GM23248 (cell line): ENCODE data around the gene CAMKMT. TPM values are rescaled to one million over a fixed set of nuclear protein-coding genes. Genes with fewer than 3 reads are reported as not detected.

Experiments used
- DNase-seq: peaks from one replicate; pipeline ENCODE4 v3.0.0-alpha.2; 2015
- H2AFZ ChIP-seq: fragments of 200-600 bp; sonication (generic); 2 replicates; pipeline ENCODE4 v1.6.1; 2016; ENCODE audit warnings: antibody characterized with exemption
- H3F3A ChIP-seq: fragments of 200-600 bp; sonication (generic); 2 replicates; pipeline ENCODE4 v1.6.1; 2016; ENCODE audit warnings: mild to moderate bottlenecking, antibody characterized with exemption, mixed run types; ENCODE audit not compliant: insufficient read depth
- H3K27ac ChIP-seq: fragments of 200-600 bp; sonication (generic); 2 replicates; pipeline ENCODE4 v1.5.1; 2016; ENCODE audit warnings: mild to moderate bottlenecking
- H3K27me3 ChIP-seq: fragments of 200-600 bp; sonication (generic); replicated peaks from 2 replicates; pipeline ENCODE4 v1.6.1; 2016; ENCODE audit warnings: mild to moderate bottlenecking; ENCODE audit not compliant: insufficient read depth
- H3K36me3 ChIP-seq: fragments of 200-600 bp; sonication (generic); 2 replicates; pipeline ENCODE4 v1.6.1; 2016; ENCODE audit warnings: low read depth, mild to moderate bottlenecking
- H3K4me1 ChIP-seq: fragments of 200-600 bp; sonication (generic); 2 replicates; pipeline ENCODE4 v1.6.1; 2016; ENCODE audit warnings: mild to moderate bottlenecking; ENCODE audit not compliant: insufficient read depth
- H3K4me2 ChIP-seq: fragments of 200-600 bp; sonication (generic); one replicate; pipeline ENCODE4 v1.6.1; 2016; ENCODE audit warnings: mild to moderate bottlenecking; ENCODE audit not compliant: unreplicated experiment
- H3K4me3 ChIP-seq: fragments of 200-600 bp; sonication (generic); 2 replicates; pipeline ENCODE4 v1.5.1; 2016; ENCODE audit warnings: mild to moderate bottlenecking
- H3K79me2 ChIP-seq: fragments of 200-600 bp; sonication (generic); 2 replicates; pipeline ENCODE4 v1.6.1; 2016; ENCODE audit warnings: mild to moderate bottlenecking; ENCODE audit not compliant: insufficient read depth
- H3K9ac ChIP-seq: fragments of 200-600 bp; sonication (generic); 2 replicates; pipeline ENCODE4 v1.6.1; 2016; ENCODE audit warnings: mild to moderate bottlenecking
- H3K9me2 ChIP-seq: fragments of 200-600 bp; sonication (generic); 2 replicates; pipeline ENCODE4 v1.6.1; 2016; ENCODE audit warnings: mixed run types, mild to moderate bottlenecking, moderate library complexity; ENCODE audit not compliant: insufficient read depth
- H3K9me3 ChIP-seq: fragments of 200-600 bp; sonication (generic); one replicate; pipeline ENCODE4 v1.6.1; 2017; ENCODE audit warnings: low read depth
- H4K20me1 ChIP-seq: fragments of 200-600 bp; sonication (generic); 2 replicates; pipeline ENCODE4 v1.6.0; 2016; ENCODE audit not compliant: insufficient read depth
- EZH2 ChIP-seq: fragments of 200-600 bp; sonication (generic); IDR thresholded peaks from 2 replicates; pipeline ENCODE4 v1.6.1; 2018; ENCODE audit warnings: antibody characterized with exemption, mild to moderate bottlenecking; ENCODE audit not compliant: insufficient read depth, poor library complexity, severe bottlenecking
- EZH2phosphoT487 ChIP-seq: fragments of 200-600 bp; sonication (generic); IDR thresholded peaks from 2 replicates; pipeline ENCODE4 v1.6.1; 2018; ENCODE audit warnings: antibody characterized with exemption, moderate library complexity, mild to moderate bottlenecking, low read depth; ENCODE audit not compliant: insufficient read depth
- WGBS, 2 experiments: methylation state at CpG; one replicate each; pipeline ENCODE4 v1.1.6; 2015 to 2017; ENCODE audit warnings: low lambda C conversion rate in 2 of 2, low coverage in 1 of 2; ENCODE audit errors: missing lambda C conversion rate in 2 of 2; 5-methylcytosine and 5-hydroxymethylcytosine counted together
- in situ Hi-C: fragments of 300-500 bp; cut with MboI; formaldehyde crosslinking; loops from 2 replicates; pipeline ENCODE4 v1.15.0; 2020
- polyA plus RNA-seq: library from polyadenylated mRNA; unstranded; fragments of >200 nt; fragmentation: Nextera tagmentation; extraction: Ambion mirVana; gene quantifications from 2 replicates; pipeline ENCODE4 v1.2.1, GENCODE V29; 2016
- total RNA-seq: library from RNA; depleted of rRNA; stranded (reverse); fragments of >200 nt; shearing (Covaris generic); gene quantifications from 2 replicates; pipeline ENCODE4 v1.2.3, GENCODE V29; 2014

The CAMKMT gene
- total and polyA plus RNA-seq, 2 experiments from 2014 or later: 3.1 to 6.9 TPM

DNA sequence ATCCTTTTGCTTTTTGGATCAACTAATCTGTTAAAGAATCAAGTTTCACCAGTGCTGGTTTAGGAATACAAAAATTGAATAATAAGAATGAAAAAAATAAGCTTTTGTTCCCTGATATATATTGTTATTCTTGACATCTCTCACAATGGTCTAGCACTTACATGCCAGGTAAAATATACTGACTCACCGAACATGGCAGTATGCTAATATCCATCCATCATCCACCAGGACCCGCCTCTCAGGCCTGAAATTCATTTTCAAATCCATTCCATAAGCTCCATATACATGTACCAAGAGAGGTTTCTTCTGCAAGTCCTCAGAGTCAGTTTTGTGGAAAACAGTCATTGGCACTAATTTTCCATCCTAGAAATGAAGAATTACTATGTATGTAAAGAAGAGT is 33.0 kb upstream of the CAMKMT start:
- Histone ChIP-seq H3K9me2 (no peaks in the 10 kb centered on the region), H2AFZ (no peak overlapping the region), H3K9ac (no peak overlapping the region), H3K4me3 (no peak overlapping the region), H3K4me1 (peaks cover 17% of the 10 kb centered on the region), H4K20me1 (no peaks in the 10 kb centered on the region), H3K4me2 (no peak overlapping the region), H3K79me2 (no peaks in the 10 kb centered on the region), H3K9me3 (no peaks in the 10 kb centered on the region), H3F3A (peaks cover 15% of the 10 kb centered on the region), H3K36me3 (peaks cover 28% of the 10 kb centered on the region), H3K27ac (no peak overlapping the region), H3K27me3 (no peaks in the 10 kb centered on the region)
- in situ Hi-C loops: no loop called here
- no peak for DNase-seq
- TF ChIP-seq EZH2 (no peak), EZH2phosphoT487 (no peak)
- WGBS, 2 experiments: 84 to 89% methylated on average over 2 of the region's 2 CpGs

DNA sequence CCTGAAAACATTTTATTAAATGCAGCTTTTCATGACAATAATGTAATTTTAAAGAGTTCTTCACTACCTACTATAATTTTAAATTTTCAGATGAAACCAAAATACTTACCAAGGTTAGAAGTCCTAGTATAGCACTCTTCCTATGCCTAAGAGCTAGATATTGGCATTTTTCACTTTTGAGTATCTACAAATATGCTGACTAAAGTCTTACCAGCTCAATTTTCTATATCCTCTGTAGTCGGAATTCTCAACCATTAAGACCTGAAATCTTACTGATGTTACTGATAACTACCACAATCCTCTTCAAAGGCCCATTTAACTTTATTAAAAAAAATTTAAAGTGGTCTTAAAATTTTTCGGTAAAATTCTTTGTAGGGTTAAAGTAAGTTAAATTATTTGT is 32.4 kb upstream of the CAMKMT start:
- Histone ChIP-seq H2AFZ (no peak overlapping the region), H3K9me2 (no peaks in the 10 kb centered on the region), H3K4me3 (no peak overlapping the region), H3K79me2 (no peaks in the 10 kb centered on the region), H3K9me3 (no peaks in the 10 kb centered on the region), H3K4me2 (no peak overlapping the region), H3K27me3 (no peaks in the 10 kb centered on the region), H4K20me1 (no peaks in the 10 kb centered on the region), H3F3A (peaks cover 14% of the 10 kb centered on the region), H3K9ac (no peak overlapping the region), H3K4me1 (peaks cover 17% of the 10 kb centered on the region), H3K27ac (no peak overlapping the region), H3K36me3 (peaks cover 24% of the 10 kb centered on the region)
- WGBS, 2 experiments: 96 to 97% methylated on average over 2 of the region's 2 CpGs
- TF ChIP-seq EZH2phosphoT487: no peak
- TF ChIP-seq EZH2: no peak
- DNase-seq: no peak
- in situ Hi-C loops: no loop called here

GRCh38 chr2:44330801-44331200 is 30.9 kb upstream of the CAMKMT start:
- H3K27ac ChIP-seq: no peak overlapping the region
- peaks cover 2% of the 10 kb centered on the region for H3F3A ChIP-seq
- no peaks in the 10 kb centered on the region for H3K27me3 ChIP-seq
- no peaks in the 10 kb centered on the region for H3K9me3 ChIP-seq
- TF ChIP-seq EZH2phosphoT487 (no peak), EZH2 (no peak)
- peak; percentile 50 for DNase-seq
- H3K4me1 ChIP-seq: peaks cover 7% of the 10 kb centered on the region; the same call in 1 of the 2 replicates
- H3K9ac ChIP-seq: no peak overlapping the region
- H3K4me2 ChIP-seq: no peak overlapping the region
- H3K79me2 ChIP-seq: 0 out of 2 replicates have a peak, but pooled peaks cover 7% of the 10 kb centered on the region
- H3K36me3 ChIP-seq: peaks cover 16% of the 10 kb centered on the region
- H2AFZ ChIP-seq: no peak overlapping the region
- no peaks in the 10 kb centered on the region for H4K20me1 ChIP-seq
- no peaks in the 10 kb centered on the region for H3K9me2 ChIP-seq
- no peak overlapping the region for H3K4me3 ChIP-seq
- WGBS, 2 experiments: 86 to 100% methylated on average over 1 of the region's 1 CpG
- in situ Hi-C loops: no loop called here

- Histone ChIP-seq H3K4me3 (no peak overlapping the region), H3K9me3 (no peaks in the 10 kb centered on the region), H3K4me1 (peaks cover 7% of the 10 kb centered on the region; the same call in 1 of the 2 replicates), H3K9ac (no peak overlapping the region), H4K20me1 (no peaks in the 10 kb centered on the region), H3K4me2 (no peak overlapping the region), H3K79me2 (peaks cover 7% of the 10 kb centered on the region; the same call in 1 of the 2 replicates), H3K27ac (no peak overlapping the region), H2AFZ (no peak overlapping the region), H3F3A (no peaks in the 10 kb centered on the region), H3K27me3 (no peaks in the 10 kb centered on the region), H3K36me3 (peaks cover 29% of the 10 kb centered on the region), H3K9me2 (no peaks in the 10 kb centered on the region)
- no peak for DNase-seq
- 100% methylated on average over 1 of the region's 1 CpG for WGBS, 2 experiments
- in situ Hi-C loops: no loop called here
- TF ChIP-seq EZH2: no peak
Observed at GRCh38 chr2:44333994-44334393, 27.8 kb upstream of the CAMKMT start.
